Lower leg skin (tissue), 3 donors: Measurements from ENCODE around the gene LCE2A.

Experiments
- POLR2A ChIP-seq, 2 donors: fragments of 450-650 bp; IDR thresholded peaks; one replicate each; pipeline ENCODE4 v1.6.1; 2016 to 2017; ENCODE audit warnings: antibody characterized with exemption in 2 of 2, mild to moderate bottlenecking in 1 of 2, moderate library complexity in 1 of 2
- TF ChIP-seq, protein P1 (sequence below), 3 donors: fragments of 450-650 bp; IDR thresholded peaks; one replicate each; pipeline ENCODE4 v1.5.1; 2016; ENCODE audit warnings: antibody characterized with exemption in 3 of 3, mild to moderate bottlenecking in 3 of 3, moderate library complexity in 2 of 3

DNA sequence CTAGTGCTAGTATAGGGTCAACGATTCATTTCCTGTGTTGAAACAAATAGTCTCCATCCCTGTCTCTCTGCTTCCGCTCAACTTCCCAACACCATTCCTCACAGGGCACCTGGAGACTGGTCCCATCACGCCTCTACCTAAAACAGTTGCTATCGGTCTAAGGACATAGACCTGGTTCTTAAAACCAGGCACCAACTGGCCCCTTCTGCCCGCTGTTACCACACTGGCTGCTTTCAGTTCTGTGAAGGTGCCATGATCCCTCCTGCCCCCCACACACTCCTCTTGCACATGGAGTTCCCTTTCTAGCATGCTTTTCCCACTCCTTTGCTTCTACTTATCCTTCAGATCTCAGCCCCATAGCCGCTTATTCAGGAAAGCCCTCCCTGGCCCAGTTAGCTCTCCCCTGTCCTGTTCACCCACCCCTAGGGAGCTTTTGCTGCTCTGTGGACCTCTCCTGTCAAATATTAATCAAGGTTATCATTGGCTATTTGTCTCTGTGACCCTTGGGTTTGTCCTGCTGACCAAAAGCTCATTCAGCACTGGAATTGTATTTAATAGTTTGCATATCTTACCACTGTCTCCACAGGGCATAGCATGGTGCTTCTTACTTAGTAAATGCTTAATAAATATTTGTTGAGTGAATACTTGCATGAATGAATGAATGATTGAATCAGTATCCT lies 47.8 kb downstream of the LCE2A start:
- TF ChIP-seq, protein P1, sequence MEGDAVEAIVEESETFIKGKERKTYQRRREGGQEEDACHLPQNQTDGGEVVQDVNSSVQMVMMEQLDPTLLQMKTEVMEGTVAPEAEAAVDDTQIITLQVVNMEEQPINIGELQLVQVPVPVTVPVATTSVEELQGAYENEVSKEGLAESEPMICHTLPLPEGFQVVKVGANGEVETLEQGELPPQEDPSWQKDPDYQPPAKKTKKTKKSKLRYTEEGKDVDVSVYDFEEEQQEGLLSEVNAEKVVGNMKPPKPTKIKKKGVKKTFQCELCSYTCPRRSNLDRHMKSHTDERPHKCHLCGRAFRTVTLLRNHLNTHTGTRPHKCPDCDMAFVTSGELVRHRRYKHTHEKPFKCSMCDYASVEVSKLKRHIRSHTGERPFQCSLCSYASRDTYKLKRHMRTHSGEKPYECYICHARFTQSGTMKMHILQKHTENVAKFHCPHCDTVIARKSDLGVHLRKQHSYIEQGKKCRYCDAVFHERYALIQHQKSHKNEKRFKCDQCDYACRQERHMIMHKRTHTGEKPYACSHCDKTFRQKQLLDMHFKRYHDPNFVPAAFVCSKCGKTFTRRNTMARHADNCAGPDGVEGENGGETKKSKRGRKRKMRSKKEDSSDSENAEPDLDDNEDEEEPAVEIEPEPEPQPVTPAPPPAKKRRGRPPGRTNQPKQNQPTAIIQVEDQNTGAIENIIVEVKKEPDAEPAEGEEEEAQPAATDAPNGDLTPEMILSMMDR (IDR thresholded peaks at IDR 0.05): no peak
- no peak for TF ChIP-seq POLR2A (IDR thresholded peaks at IDR 0.05)
